Trophoblast cell (in vitro differentiated cells and primary cell): ENCODE data around the gene HDDC3.

ENCODE experiments used
- DNase-seq, 2 donors: peaks; one replicate each; pipeline ENCODE4 v3.0.0-alpha.2; 2016
- H2AFZ ChIP-seq: 2 replicates; pipeline ENCODE4 v1.6.1; 2013; ENCODE audit warnings: low read length, moderate library complexity, mild to moderate bottlenecking; ENCODE audit not compliant: insufficient read depth, poor library complexity
- H2AK5ac ChIP-seq: 2 replicates; pipeline ENCODE4 v1.6.1; 2013; ENCODE audit warnings: mild to moderate bottlenecking, low read length
- H2BK120ac ChIP-seq: 2 replicates; pipeline ENCODE4 v1.6.1; 2013; ENCODE audit warnings: low read length, mild to moderate bottlenecking, moderate library complexity; ENCODE audit not compliant: insufficient read depth, poor library complexity
- H2BK12ac ChIP-seq: 2 replicates; pipeline ENCODE4 v1.6.1; 2013; ENCODE audit warnings: mild to moderate bottlenecking, low read length, moderate library complexity
- H2BK5ac ChIP-seq: 2 replicates; pipeline ENCODE4 v1.6.1; 2013; ENCODE audit warnings: low read length, low read depth, moderate library complexity, mild to moderate bottlenecking; ENCODE audit not compliant: poor library complexity
- H3K14ac ChIP-seq: 2 replicates; pipeline ENCODE4 v1.6.1; 2013; ENCODE audit warnings: mild to moderate bottlenecking, low read length
- H3K18ac ChIP-seq: 2 replicates; pipeline ENCODE4 v1.6.1; 2013; ENCODE audit warnings: mild to moderate bottlenecking, low read length
- H3K23ac ChIP-seq: 2 replicates; pipeline ENCODE4 v1.6.1; 2013; ENCODE audit warnings: low read length
- H3K27ac ChIP-seq: 2 replicates; pipeline ENCODE4 v1.5.1; 2013; ENCODE audit warnings: low read depth, mild to moderate bottlenecking, inconsistent platforms, low read length, moderate library complexity
- H3K27me3 ChIP-seq: 2 replicates; pipeline ENCODE4 v1.6.1; 2013; ENCODE audit warnings: inconsistent platforms, mild to moderate bottlenecking, low read length, moderate library complexity; ENCODE audit not compliant: insufficient read depth
- H3K36me3 ChIP-seq, 2 experiments: 1 replicate in 1 of 2; 2 replicates in 1 of 2; pipeline ENCODE4 v1.6.1; 2013; ENCODE audit warnings: low read length in 2 of 2, mild to moderate bottlenecking in 2 of 2, moderate library complexity in 1 of 2; ENCODE audit not compliant: insufficient read depth in 2 of 2, control insufficient read depth in 1 of 2
- H3K4ac ChIP-seq: 2 replicates; pipeline ENCODE4 v1.6.1; 2013; ENCODE audit warnings: low read depth, mild to moderate bottlenecking, low read length, moderate library complexity
- H3K4me1 ChIP-seq, 2 experiments: 1 replicate in 1 of 2; 2 replicates in 1 of 2; pipeline ENCODE4 v1.6.1; 2013; ENCODE audit warnings: low read length in 2 of 2, mild to moderate bottlenecking in 2 of 2, moderate library complexity in 1 of 2; ENCODE audit not compliant: insufficient read depth in 2 of 2, control insufficient read depth in 1 of 2
- H3K4me2 ChIP-seq: 2 replicates; pipeline ENCODE4 v1.6.1; 2013; ENCODE audit warnings: inconsistent platforms, mild to moderate bottlenecking, low read length, moderate library complexity
- H3K4me3 ChIP-seq: 2 replicates; pipeline ENCODE4 v1.5.1; 2013; ENCODE audit warnings: mild to moderate bottlenecking, low read depth, low read length, inconsistent platforms
- H3K79me1 ChIP-seq: one replicate; pipeline ENCODE4 v1.6.1; 2013; ENCODE audit warnings: low read length
- H3K79me2 ChIP-seq: 2 replicates; pipeline ENCODE4 v1.6.1; 2013; ENCODE audit warnings: low read length, mild to moderate bottlenecking; ENCODE audit not compliant: control insufficient read depth, insufficient read depth, poor library complexity
- H3K9ac ChIP-seq: 2 replicates; pipeline ENCODE4 v1.6.1; 2013; ENCODE audit warnings: mild to moderate bottlenecking, low read length
- H3K9me3 ChIP-seq: 2 replicates; pipeline ENCODE4 v1.6.1; 2013; ENCODE audit warnings: low read depth, mild to moderate bottlenecking, control low read depth, inconsistent platforms, low read length; ENCODE audit not compliant: insufficient read depth
- H4K12ac ChIP-seq: 2 replicates; pipeline ENCODE4 v1.6.1; 2013; ENCODE audit warnings: low read depth, mild to moderate bottlenecking, low read length, moderate library complexity
- H4K8ac ChIP-seq: 2 replicates; pipeline ENCODE4 v1.6.1; 2013; ENCODE audit warnings: low read depth, mild to moderate bottlenecking, low read length, moderate library complexity
- H4K91ac ChIP-seq: one replicate; pipeline ENCODE4 v1.6.1; 2013; ENCODE audit warnings: low read depth, mild to moderate bottlenecking, low read length, moderate library complexity
- WGBS: extraction: QIAGEN DNeasy Blood & Tissue Kit; methylation state at CpG from one replicate; pipeline ENCODE4 v1.1.7; 2013; ENCODE audit warnings: missing lambda C conversion rate; ENCODE audit not compliant: insufficient read length, insufficient coverage; ENCODE audit errors: extremely low coverage; 5-methylcytosine and 5-hydroxymethylcytosine counted together

The HDDC3 gene

GRCh38 chr15:90883526-90883975 is 48.8 kb downstream of the HDDC3 start:
- H3K4ac ChIP-seq: peak overlapping the region; percentile 87
- H3K18ac ChIP-seq: peak overlapping the region; percentile 97
- H2AK5ac ChIP-seq: no peak overlapping the region
- peak overlapping the region; percentile 96 for H4K91ac ChIP-seq
- H2BK5ac ChIP-seq: peak overlapping the region; percentile 85
- peak overlapping the region; percentile 92 for H3K27ac ChIP-seq
- peaks cover 22 to 24% of the 10 kb centered on the region in 2 experiments for H3K4me1 ChIP-seq
- WGBS: no CpG with 5 or more reads among the region's 7 CpGs
- H2AFZ ChIP-seq: peak overlapping the region; percentile 76
- H3K36me3 ChIP-seq: peaks cover 49 to 55% of the 10 kb centered on the region in 2 experiments
- H3K9me3 ChIP-seq: peaks cover 5% of the 10 kb centered on the region
- H3K27me3 ChIP-seq: no peaks in the 10 kb centered on the region
- no peak overlapping the region for H3K9ac ChIP-seq
- H3K23ac ChIP-seq: no peak overlapping the region
- peak overlapping the region; percentile 98 for H4K8ac ChIP-seq
- H3K14ac ChIP-seq: peak overlapping the region; percentile 95
- no peak for DNase-seq
- H3K79me2 ChIP-seq: peaks cover 9% of the 10 kb centered on the region
- H3K4me2 ChIP-seq: peak overlapping the region; percentile 54
- peak overlapping the region; percentile 93 for H4K12ac ChIP-seq
- H3K79me1 ChIP-seq: peaks cover 20% of the 10 kb centered on the region
- peak overlapping the region; percentile 94 for H2BK120ac ChIP-seq
- H2BK12ac ChIP-seq: no peak overlapping the region
- no peak overlapping the region for H3K4me3 ChIP-seq

GRCh38 chr15:90882781-90883525 is 49.4 kb downstream of the HDDC3 start:
- no CpG with 5 or more reads among the region's 13 CpGs for WGBS
- Histone ChIP-seq H4K12ac (no peak overlapping the region), H3K27ac (peak overlapping the region; percentile 92), H3K36me3 (peaks cover 55 to 61% of the 10 kb centered on the region in 2 experiments), H3K9ac (no peak overlapping the region), H3K79me2 (peaks cover 9% of the 10 kb centered on the region), H3K23ac (no peak overlapping the region), H3K4me1 (peaks cover 22 to 24% of the 10 kb centered on the region in 2 experiments), H2BK12ac (no peak overlapping the region), H3K4me3 (no peak overlapping the region), H3K4ac (no peak overlapping the region), H2BK5ac (no peak overlapping the region), H2AK5ac (no peak overlapping the region), H3K4me2 (no peak overlapping the region), H3K9me3 (peaks cover 5% of the 10 kb centered on the region), H3K79me1 (peaks cover 20% of the 10 kb centered on the region), H3K14ac (peak overlapping the region; percentile 95), H2AFZ (no peak overlapping the region), H3K18ac (no peak overlapping the region), H3K27me3 (no peaks in the 10 kb centered on the region), H4K8ac (peak overlapping the region; percentile 98), H2BK120ac (no peak overlapping the region), H4K91ac (peak overlapping the region; percentile 96)
- no peak for DNase-seq

- Histone ChIP-seq H4K91ac (no peak overlapping the region), H3K9me3 (peaks cover 5% of the 10 kb centered on the region), H3K79me1 (peaks cover 20% of the 10 kb centered on the region), H2BK120ac (no peak overlapping the region), H4K8ac (no peak overlapping the region), H4K12ac (no peak overlapping the region), H3K9ac (no peak overlapping the region), H3K23ac (no peak overlapping the region), H3K4me1 (peaks cover 22 to 24% of the 10 kb centered on the region in 2 experiments), H3K36me3 (peaks cover 62 to 64% of the 10 kb centered on the region in 2 experiments), H3K4ac (no peak overlapping the region), H2BK12ac (no peak overlapping the region), H3K4me3 (no peak overlapping the region), H3K79me2 (peaks cover 9% of the 10 kb centered on the region), H3K4me2 (no peak overlapping the region), H3K14ac (no peak overlapping the region), H3K27me3 (no peaks in the 10 kb centered on the region), H2BK5ac (no peak overlapping the region), H3K27ac (no peak overlapping the region), H2AK5ac (no peak overlapping the region), H3K18ac (no peak overlapping the region), H2AFZ (no peak overlapping the region)
- WGBS: no CpG with 5 or more reads among the region's 19 CpGs
- no peak for DNase-seq
These were observed 50.2 kb downstream of the HDDC3 start for GRCh38 chr15:90881978-90882721.

- no peak overlapping the region for H3K4ac ChIP-seq
- no peak overlapping the region for H2BK120ac ChIP-seq
- no peak overlapping the region for H2AFZ ChIP-seq
- DNase-seq: peak; percentile 46 to 54
- H2BK12ac ChIP-seq: no peak overlapping the region
- peaks cover 9% of the 10 kb centered on the region for H3K79me2 ChIP-seq
- no peaks in the 10 kb centered on the region for H3K27me3 ChIP-seq
- H3K18ac ChIP-seq: no peak overlapping the region
- peaks cover 5% of the 10 kb centered on the region for H3K9me3 ChIP-seq
- no peak overlapping the region for H4K12ac ChIP-seq
- H3K9ac ChIP-seq: no peak overlapping the region
- H3K4me1 ChIP-seq: peaks cover 22 to 24% of the 10 kb centered on the region in 2 experiments
- no peak overlapping the region for H3K27ac ChIP-seq
- no peak overlapping the region for H2BK5ac ChIP-seq
- no peak overlapping the region for H4K8ac ChIP-seq
- H3K14ac ChIP-seq: no peak overlapping the region
- no peak overlapping the region for H2AK5ac ChIP-seq
- WGBS: no CpG with 5 or more reads among the region's 35 CpGs
- H3K4me2 ChIP-seq: no peak overlapping the region
- no peak overlapping the region for H3K23ac ChIP-seq
- H4K91ac ChIP-seq: no peak overlapping the region
- peaks cover 67 to 68% of the 10 kb centered on the region in 2 experiments for H3K36me3 ChIP-seq
- peaks cover 20% of the 10 kb centered on the region for H3K79me1 ChIP-seq
- H3K4me3 ChIP-seq: no peak overlapping the region
These were observed 51.0 kb downstream of the HDDC3 start for GRCh38 chr15:90881181-90881977.
